Myocyte (in vitro differentiated cells): ENCODE results near the gene TEX12. TPM values are rescaled to one million over a fixed set of nuclear protein-coding genes. Genes with fewer than 3 reads are reported as not detected.
"Not testable (repeated sequence)": the region's sequence is repeated elsewhere in the genome, so short reads cannot be mapped to it uniquely, and the experiment has no call there.

ENCODE experiments used
- DNase-seq: peaks from one replicate; pipeline ENCODE4 v3.0.0-alpha.2; 2012; ENCODE audit warnings: low read depth
- total RNA-seq: library from RNA; depleted of rRNA; stranded (reverse); fragments of >200 nt; gene quantifications from 2 replicates; pipeline ENCODE4 v1.2.3, GENCODE V29; 2014

Gene TEX12
- total RNA-seq, 1 donor from 2014 or later: not detected

- DNase-seq: no peak
Measured at GRCh38 chr11:112163875-112164685, 3.1 kb upstream of the TEX12 start, which contains the start of gene IL18. Gene IL18 (minus strand): TSS chr11:112164094. CDS start chr11:112155053, 9,041 bp downstream.

GRCh38 chr11:112165049-112165448 lies 2.1 kb upstream of the TEX12 start:
- no peak for DNase-seq

DNA sequence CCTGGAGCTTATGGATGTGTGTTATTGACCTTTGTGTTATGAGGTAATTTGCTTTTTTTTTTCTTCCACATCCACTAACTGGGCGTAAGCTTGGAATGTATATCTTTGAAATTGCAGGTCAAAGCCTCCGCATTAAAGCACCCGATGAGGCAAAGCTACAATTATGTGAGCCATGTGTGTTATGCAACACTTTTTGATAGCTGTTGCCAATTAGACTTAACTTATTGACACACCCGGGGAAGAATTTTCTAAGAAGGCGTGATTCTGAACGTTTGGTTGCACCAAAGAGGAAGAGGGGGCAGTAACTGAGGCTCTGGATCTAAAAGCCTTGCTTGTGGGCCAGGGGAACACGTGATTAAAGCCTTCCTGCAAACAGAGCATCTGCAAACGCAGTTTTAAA lies 610 bp upstream of the TEX12 start:
- no peak for DNase-seq

DNA sequence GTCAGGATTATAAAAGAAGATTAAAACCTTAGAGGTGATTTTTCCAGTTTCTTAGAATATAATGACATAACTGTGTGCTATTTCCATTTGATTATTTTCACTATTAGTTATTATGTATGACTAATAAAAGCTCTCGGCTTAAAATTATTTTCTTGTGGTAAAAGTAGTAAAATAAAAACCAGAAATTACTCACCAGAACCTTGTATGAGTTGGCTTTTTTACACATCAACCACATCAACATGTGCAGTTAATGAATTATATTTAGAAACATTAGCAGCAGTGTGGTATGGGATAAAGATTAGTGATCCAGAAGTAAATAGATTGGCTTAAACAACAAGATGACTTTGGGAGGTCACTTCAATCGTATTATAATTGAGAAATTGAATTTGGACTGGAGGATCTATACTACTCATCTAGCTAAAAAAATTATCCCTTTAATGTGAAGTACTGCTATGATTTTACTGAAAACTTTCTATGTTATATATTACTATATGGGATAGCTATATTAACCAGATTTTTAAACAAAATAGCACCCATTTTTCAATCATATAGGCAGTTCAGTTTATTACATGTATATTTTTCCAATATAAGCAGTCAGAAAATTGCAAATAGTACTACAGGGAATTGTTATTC lies 5.3 kb downstream of the TEX12 start:
- peak; percentile 61 for DNase-seq

GRCh38 chr11:112173152-112173551 lies 6.0 kb downstream of the TEX12 start:
- no peak for DNase-seq

DNA sequence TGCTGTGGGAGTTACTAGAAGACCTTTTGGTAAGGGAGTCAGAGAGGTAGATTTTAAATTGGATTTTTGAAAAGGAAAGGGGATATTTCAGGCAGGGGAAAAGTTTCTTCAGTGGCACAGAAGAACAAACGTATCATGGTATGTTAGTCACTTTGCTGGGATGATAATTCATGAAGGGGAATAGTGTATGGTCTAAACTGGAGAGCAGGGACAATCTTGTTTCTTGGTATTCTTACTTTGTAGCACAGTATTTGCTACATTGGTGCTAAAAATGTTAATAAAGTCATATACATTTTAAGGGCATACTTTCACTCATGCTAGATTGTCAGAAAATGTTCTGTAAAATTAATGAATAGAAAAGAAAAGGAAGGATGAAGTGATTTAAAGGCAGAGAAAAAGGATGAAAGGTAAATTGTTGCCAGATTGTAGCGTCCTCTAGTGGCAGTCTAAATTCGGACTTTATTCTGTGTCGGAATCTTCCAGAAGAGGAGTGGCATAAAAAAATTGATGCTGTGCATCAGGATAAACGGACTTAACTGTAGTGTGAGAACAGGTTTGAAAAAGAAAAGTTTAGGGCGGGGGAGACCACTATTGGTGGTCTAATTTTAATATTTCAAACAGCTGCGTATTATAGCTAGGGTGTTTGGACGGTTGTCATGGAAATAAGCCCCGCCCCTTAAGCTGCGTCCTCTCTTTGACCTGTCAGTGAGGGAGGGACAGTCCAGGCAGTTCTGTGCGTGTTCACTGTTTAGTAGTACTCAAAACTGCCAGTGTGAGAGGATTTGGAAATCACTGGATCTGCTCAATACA lies 7.8 kb downstream of the TEX12 start, which contains the start of gene BCO2:
BCO2 (plus strand) TSS at position 724 of the 810 bp plus-strand sequence. CDS start 90 bp downstream, outside the sequence.
- peak; percentile 77 for DNase-seq

GRCh38 chr11:112175599-112175952 lies 8.4 kb downstream of the TEX12 start:
- DNase-seq: no peak

DNA sequence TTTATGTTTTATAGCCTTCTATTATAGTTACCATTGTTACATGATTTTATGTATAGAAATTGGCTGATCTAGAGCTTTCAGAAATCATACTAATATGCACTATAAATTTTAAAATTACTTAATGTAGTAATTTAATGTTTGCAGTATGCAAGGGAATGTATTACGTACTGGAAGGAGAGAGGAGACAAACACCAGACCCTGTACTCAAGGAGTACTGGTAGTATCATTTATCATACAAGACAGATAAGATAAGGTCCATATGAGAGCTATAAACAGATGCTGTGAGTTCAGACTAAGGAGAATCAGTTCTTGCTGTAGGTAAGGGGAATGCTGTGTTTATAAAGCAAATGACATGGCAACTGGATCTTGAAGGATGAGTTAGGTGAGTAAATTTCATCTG lies 8.9 kb downstream of the TEX12 start:
- DNase-seq: no peak

DNA sequence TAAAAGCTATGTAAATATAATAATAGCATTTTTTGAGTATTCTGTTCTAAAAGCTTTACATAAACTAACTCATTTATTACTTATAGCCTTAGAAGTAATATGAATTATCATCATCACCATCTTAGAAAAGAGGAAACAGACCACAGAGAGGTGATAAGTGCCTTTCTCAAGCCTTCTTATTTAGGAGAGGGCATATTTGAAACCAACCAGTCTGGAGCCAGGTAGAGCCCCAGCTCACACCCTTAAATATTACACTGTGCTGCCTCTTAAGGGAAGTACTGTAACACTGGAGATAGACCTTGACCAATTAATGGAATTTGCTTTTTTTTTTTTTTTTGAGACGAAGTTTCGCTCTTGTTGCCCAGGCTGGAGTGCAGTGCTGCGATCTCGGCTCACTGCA lies 10.4 kb downstream of the TEX12 start:
- no peak for DNase-seq

DNA sequence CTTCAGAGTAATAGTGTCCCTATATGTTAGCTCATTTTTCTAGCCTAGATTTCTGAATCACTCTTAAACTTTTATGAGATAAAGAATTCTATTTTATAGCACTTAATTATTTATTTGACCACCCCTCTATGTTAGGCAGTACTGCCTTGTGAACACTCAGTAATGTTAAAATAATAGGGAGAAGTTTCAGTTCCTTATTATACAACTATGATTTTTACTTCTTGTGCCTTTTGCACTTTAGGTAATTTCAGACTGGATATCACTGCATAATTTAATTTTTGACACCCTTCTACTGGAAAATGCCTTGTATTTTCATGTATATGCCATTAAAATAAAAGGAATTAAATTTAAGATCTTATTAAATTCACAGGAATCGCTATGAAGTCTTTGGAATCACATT lies 11.3 kb downstream of the TEX12 start:
- no peak for DNase-seq

- DNase-seq: no peak
Measured at GRCh38 chr11:112178936-112179335, 11.8 kb downstream of the TEX12 start.

- no peak for DNase-seq
Measured at GRCh38 chr11:112179601-112180000, 12.4 kb downstream of the TEX12 start.

DNA sequence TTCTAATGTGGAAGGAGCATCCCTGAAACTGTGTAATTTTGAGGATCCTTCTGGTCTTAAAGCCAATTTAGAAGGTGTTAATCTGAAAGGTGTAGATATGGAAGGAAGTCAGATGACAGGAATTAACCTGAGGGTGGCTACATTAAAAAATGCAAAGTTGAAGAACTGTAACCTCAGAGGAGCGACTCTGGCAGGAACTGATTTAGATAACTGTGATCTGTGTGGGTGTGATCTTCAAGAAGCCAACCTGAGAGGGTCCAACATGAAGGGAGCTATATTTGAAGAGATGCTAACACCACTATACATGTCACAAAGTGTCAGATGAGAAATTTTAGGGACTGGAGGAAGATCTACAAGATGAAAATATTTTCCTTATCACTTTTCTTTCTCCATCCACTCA lies 15.7 kb downstream of the TEX12 start:
- DNase-seq: no peak

GRCh38 chr11:112185883-112186282 lies 18.7 kb downstream of the TEX12 start:
- peak; percentile 74 for DNase-seq

DNA sequence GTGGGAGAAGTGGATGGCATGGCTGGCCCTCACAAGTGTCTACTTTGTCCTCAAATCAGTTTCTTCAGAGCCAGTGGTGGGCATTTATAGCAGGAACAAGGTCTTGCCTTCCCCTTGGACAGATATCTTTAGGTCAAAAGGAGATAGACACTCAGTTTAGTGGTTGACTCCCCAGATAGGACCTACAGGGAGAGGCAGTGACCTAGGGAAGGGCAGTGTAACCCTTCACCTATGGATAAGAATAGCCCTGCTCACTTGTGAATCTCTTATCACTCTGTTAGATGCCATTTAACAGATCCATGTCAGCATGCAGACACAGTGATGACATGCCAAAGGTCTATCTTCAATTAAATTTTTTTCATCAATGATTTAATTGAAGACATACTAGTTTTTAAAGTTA lies 19.1 kb downstream of the TEX12 start:
- DNase-seq: no peak

GRCh38 chr11:112195113-112195512 lies 27.9 kb downstream of the TEX12 start:
- DNase-seq: not testable (repeated sequence)

DNA sequence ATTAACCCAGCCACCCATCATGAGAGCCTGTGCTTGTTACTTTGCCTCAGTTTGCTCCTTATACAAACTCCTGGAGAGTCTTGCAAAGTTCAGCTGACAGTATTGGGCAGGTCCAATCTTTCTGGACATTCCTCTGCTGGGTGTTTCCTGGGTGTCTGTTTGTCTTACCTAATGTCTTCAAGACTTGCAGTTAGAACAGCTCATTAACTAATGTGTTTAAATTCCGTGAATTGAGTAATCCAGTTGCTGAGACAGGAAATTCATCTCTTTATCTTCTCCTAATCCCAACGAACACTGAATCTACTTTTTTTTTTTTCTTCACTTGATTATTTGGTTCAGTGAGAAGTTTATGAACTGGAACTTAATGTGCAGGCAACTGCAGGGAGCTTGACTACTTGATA lies 28.8 kb downstream of the TEX12 start:
- DNase-seq: no peak

- no peak for DNase-seq
Measured at GRCh38 chr11:112196519-112197087, 29.4 kb downstream of the TEX12 start.

DNA sequence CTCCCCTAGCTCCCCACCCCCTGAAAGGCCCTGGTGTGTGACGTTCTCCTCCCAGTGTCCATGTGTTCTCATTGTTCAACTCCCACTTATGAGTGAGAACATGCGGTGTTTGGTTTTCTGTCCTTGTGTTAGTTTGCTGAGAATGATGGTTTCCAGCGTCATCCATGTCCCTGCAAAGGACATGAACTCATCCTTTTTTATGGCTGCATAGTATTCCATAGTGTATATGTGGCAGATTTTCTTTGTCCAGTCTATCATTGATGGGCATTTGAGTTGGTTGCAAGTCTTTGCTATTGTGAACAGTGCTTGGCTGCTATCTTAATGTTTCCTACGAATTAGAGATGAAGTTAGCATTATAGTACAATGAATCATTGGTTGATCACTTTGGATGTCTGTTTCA lies 31.9 kb downstream of the TEX12 start:
- DNase-seq: not testable (repeated sequence)

DNA sequence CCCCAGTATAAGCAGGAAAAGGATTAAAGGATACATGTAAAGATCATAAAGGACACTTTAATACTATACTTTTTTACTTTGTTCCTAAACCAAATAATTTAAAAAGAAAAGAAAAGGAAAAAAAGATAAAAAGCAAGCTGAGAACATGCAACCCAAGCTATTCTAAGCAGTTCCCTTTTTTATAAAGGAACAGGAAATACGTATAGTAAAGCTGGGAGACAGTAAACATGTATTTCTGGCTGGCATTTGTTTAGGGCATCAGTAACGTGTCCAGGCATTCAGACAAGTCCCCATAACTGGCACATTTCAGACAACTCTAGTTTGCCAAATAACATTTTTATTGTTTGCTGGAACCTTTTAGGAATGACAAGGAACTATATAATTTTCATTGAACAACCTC lies 33.1 kb downstream of the TEX12 start:
- DNase-seq: no peak

DNA sequence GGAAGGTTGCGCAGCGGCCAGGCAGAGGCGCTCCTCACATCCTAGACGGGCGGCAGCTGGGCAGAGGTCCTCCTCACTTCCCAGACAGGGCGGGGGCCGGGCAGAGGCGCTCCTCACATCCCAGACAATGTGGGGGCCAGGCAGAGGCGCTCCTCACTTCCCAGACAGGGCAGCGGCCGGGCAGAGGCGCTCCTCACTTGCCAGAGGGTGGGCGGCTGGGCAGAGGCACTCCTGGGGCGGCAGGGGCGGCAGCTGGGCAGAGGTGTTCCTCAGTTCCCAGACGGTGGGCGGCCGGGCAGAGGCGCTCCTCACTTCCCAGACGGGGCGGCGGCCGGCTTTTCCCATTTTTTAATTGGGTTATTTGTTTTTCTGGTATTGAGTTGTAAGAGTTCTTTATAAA lies 38.9 kb downstream of the TEX12 start:
- DNase-seq: no peak

GRCh38 chr11:112210890-112211289 lies 43.7 kb downstream of the TEX12 start:
- no peak for DNase-seq
